ENCODE data around the gene RFX5. TPM values are rescaled to one million over a fixed set of nuclear protein-coding genes. Genes with fewer than 3 reads are reported as not detected.

Gene RFX5
- total and polyA plus RNA-seq, 9 of the 15 experiments (the other 6 are each of a cell fraction or from before 2014, with no cell fraction given) = 3.8 to 48.2 (median 32.2) TPM

GRCh38 chr1:151346769-151347522 is at the start of gene RFX5 (continued):
- TF ChIP-seq ZBTB43 (CRISPR knock-in tag; IDR thresholded peaks at IDR 0.05) (no peak), RERE (CRISPR knock-in tag; IDR thresholded peaks at IDR 0.05; ENCODE audit: borderline replicate concordance) (no peak), ILF3 (IDR thresholded peaks at IDR 0.05; ENCODE audit: borderline replicate concordance) (no peak), CBX1 (IDR thresholded peaks at IDR 0.05; ENCODE audit: low read depth) (no peak), ZNF280A (IDR thresholded peaks at IDR 0.05; ENCODE audit: low read depth, partially characterized antibody) (no peak), NUFIP1 (IDR thresholded peaks at IDR 0.05; ENCODE audit: partially characterized antibody) (no peak), PHF8 (IDR thresholded peaks at IDR 0.05; ENCODE audit: borderline replicate concordance, low read length) (peak; percentile 65), HCFC1 (IDR thresholded peaks at IDR 0.05; ENCODE audit: low read depth, low read length) (peak; percentile 32; the same call in 1 of the 2 replicates), HEY1 (CRISPR knock-in tag; IDR thresholded peaks at IDR 0.05; ENCODE audit: borderline replicate concordance) (no peak), GTF2F1 (IDR thresholded peaks at IDR 0.05; ENCODE audit: low read depth, low read length) (peak; percentile 91; the same call in 1 of the 2 replicates), KLF10 (CRISPR knock-in tag; IDR thresholded peaks at IDR 0.05) (no peak), PTRF (tag; IDR thresholded peaks at IDR 0.05) (no peak), SMARCC2 (IDR thresholded peaks at IDR 0.05; ENCODE audit: low read depth) (no peak), ZBTB2 (IDR thresholded peaks at IDR 0.05) (peak; percentile 28), ZSCAN32 (CRISPR knock-in tag; IDR thresholded peaks at IDR 0.05) (no peak), TRIM24 (IDR thresholded peaks at IDR 0.05) (peak; percentile 8 to 79; a peak in 3 of 4 replicates), E2F3 (CRISPR knock-in tag; IDR thresholded peaks at IDR 0.05) (no peak)

Data from K562 (cell line).